ENCODE measurements around the gene IST1.

DNA sequence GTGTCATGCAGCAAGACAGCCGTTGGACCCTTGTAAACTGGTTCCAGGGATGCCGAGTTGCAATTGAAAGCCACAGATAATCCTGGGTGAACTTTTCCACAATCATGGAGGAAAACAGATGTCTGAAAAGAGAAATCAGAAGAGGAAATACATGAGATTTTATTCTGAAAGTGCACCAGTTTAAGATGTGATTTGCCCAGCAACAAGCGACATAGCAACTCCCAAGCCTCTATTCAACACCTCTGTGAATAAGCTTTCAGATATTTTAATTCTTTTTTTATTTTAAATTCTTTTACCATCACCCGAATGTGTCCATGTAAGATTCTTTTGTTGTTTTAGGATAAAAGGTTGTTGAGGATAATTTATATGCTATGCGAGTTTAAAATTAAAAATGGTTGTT is 58.8 kb downstream of the IST1 start:
- TF ChIP-seq JUND (IDR thresholded peaks at IDR 0.05; ENCODE audit: low read depth, low read length): no peak
- TF ChIP-seq MYC (IDR thresholded peaks at IDR 0.05; ENCODE audit: insufficient read depth, insufficient read length, insufficient replicate concordance, low read length, severe bottlenecking): no peak
- TF ChIP-seq NR2C2 (IDR thresholded peaks at IDR 0.05; ENCODE audit: borderline replicate concordance, control insufficient read depth, insufficient read length, low read depth): no peak
- no peak for TF ChIP-seq TCF7 (IDR thresholded peaks at IDR 0.05; ENCODE audit: borderline replicate concordance)
- no peak for TF ChIP-seq RAD21 (IDR thresholded peaks at IDR 0.05; ENCODE audit: insufficient read depth, low read depth, low read length)

Data from GM12878 (cell line).